ENCODE results near the gene EFNA5.
"Not testable (repeated sequence)": the region's sequence is repeated elsewhere in the genome, so short reads cannot be mapped to it uniquely, and the experiment has no call there.

Gene EFNA5

GRCh38 chr5:107365320-107366109, 305.2 kb downstream of the EFNA5 start:
- DNase-seq (ENCODE audit: low read depth) = no peak

DNA sequence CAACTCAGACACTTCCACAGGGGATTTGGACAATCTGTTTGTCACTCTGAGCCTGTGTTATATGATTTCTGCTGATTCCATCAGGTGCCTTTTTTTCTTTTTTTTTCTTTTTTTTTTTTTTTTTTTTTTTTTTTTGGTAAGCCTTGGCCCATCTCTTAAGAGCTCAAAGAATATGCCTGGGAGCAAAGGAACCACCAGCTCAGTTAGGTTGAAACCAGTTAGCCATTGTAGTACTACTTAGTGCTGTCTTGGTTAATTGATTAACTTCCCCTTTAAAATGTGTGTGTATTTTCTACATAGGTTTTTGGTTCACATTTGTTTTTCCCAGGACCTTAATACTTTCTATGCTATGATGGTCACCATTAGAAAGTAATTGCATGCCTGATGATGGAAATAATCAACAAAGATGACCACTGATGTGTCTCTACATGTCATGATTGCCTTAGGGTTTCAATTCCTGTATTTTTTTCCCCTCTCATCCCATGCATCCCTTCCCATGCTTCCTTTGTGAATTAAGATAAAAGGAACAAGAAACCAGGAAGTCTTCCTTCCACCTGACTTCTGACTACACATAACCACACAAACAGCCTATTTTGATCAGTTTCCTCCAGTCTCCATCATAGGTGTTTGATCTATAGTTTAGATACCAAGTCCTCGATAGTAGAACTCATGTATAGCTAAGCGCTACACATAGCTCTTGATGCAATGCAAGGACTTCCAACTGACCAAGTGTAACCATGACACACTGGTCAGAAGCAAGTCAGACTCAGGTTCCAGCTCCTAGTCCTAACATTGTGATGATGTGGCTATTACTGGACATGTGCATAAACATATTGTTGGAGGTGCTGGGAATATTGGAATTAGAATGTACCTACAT, 306.1 kb downstream of the EFNA5 start:
- DNase-seq (ENCODE audit: low read depth) = no peak

DNA sequence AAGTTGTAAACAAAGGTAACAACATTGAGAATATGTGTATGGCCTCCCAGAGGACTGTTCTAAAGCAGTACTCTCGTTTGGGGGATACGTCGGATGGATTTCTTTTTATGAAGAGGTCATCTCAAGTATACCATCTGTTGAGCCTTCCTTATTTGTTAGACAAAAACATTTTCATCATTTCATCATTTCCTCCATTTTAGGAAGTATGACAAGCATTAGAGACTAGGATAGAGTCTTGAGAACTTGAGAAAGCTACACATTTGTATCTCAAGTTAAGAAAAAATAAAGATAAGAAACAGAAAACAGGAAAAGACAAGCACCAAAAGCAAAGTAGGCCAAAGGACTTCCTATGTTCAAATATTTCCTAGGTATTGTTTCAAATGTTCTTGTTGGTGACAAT, 307.0 kb downstream of the EFNA5 start:
- no peak for DNase-seq (ENCODE audit: low read depth)

- DNase-seq (ENCODE audit: low read depth) = no peak
These were observed 308.8 kb downstream of the EFNA5 start for GRCh38 chr5:107361945-107362344.

- DNase-seq (ENCODE audit: low read depth) = no peak
These were observed 310.9 kb downstream of the EFNA5 start for GRCh38 chr5:107359916-107360234.

DNA sequence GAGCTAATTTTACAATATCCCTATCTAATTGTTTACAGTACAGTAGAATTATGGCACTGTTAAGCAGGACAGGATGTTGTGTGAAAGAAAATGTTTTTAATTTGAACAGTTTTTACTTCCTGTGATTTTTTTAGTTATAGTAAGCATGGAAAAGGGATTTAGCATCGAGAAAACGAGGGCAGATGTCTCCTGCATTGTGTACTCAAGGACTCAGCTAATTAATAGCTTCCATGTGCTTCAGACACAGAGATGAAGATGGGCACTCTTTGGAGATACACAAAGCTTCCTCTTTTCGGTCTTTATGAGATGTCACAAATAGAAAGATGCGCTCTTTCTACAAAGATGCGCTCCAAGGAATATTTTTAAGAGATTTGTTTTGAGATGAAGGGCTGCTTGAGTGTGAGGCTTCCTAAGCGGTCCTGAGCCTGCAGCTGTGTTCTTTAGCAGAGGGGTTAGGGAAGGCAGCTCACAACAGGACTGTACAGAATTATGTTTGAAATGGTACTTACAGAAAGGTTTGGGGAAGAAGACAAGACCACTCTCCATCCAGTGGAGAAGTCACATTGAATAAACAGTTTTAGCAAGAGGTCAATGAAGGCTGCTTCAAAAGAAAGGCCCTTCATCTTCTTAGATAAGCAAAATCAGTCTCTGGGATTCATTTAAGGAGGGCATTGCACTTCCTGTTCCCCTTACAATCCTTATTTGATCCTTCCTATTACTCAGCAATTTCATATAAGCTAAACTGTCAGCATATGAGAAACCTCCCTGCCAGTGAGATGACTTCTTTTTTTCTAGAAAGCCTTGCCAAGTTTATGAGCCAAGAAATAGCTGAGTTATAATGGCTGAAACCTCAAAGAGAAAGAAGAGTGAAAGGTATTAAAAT, 311.5 kb downstream of the EFNA5 start:
- no peak for DNase-seq (ENCODE audit: low read depth)

DNA sequence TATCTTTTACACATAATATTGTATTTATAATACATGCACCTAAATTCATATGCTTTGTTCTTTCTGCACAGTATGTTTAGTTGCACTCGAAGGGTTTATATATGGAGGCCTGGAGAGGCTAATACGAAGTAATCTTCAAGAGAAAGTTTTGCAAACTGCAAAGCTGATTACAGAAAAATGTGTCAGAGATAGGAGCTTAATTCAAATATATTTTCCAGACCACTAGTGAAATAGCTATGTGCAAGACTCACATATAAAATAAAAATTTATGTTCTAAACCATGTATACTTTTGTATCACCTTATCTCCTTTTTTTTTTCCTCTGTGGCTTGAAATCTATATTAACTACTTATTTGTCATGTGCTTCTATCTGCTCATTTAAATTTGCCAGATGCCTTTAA, 313.8 kb downstream of the EFNA5 start:
- DNase-seq (ENCODE audit: low read depth) = no peak

DNA sequence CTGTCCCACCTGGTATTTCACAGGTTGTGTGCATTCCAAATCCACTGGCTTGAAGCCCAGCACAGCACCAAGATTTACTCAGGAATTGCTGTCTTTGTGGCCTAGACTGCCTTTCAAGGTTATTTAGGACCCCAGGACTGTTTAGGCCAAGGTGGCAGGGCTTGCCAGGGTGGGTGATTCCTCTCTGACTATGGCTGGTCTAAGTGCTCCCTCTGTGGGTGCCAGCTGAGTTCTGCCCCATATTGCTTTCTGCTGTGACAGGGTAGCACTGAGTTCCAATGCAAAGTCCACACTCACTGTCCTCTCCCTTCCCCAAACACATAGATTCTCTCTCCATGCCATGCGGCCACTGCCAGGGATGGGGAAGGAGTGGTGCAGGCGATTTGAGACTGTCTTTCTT, 318.2 kb downstream of the EFNA5 start:
- no peak for DNase-seq (ENCODE audit: low read depth)

GRCh38 chr5:107346580-107346979, 324.2 kb downstream of the EFNA5 start:
- DNase-seq (ENCODE audit: low read depth) = not testable (repeated sequence)

DNA sequence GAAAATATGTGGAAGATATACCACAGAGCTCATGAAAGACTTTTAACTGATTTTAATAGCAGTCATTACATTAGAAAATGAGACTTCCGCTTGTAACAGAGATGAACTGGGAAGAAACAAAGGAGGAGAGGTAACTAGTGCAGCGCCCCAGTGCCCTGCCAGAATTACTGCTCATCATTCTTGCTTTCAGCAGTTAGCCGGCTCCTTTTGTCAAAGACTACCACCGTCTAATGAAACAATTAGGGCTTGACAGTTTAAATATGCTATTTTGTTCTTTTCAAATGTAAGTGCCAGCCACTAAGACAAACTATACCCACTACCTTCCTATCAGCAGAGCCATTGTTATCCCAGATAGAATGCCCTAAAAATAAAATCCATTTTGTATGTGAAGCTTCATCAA, 328.4 kb downstream of the EFNA5 start:
- DNase-seq (ENCODE audit: low read depth) = no peak

GRCh38 chr5:107341376-107342084, 329.2 kb downstream of the EFNA5 start:
- DNase-seq (ENCODE audit: low read depth) = no peak

- no peak for DNase-seq (ENCODE audit: low read depth)
These were observed 330.1 kb downstream of the EFNA5 start for GRCh38 chr5:107340631-107341030.

- no peak for DNase-seq (ENCODE audit: low read depth)
These were observed 332.4 kb downstream of the EFNA5 start for GRCh38 chr5:107338335-107338734.

DNA sequence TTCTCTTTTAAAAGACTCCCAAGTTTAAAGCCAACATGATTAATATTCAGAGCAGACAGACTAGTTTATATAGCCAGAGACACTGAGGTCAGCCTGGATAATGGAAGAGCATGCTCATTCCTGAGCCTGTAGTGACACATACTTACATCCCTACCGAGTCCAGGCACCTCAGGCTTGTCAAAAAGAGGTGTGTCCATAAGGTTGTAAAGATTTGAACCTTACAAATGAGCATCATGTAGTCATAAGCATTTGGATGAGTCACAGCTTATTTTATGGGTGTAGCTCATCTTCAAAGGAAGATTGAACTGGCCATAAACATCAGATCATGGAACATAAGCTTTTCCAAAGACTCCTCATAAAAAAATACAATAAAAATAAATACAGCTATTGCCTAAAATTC, 333.5 kb downstream of the EFNA5 start:
- DNase-seq (ENCODE audit: low read depth) = no peak

DNA sequence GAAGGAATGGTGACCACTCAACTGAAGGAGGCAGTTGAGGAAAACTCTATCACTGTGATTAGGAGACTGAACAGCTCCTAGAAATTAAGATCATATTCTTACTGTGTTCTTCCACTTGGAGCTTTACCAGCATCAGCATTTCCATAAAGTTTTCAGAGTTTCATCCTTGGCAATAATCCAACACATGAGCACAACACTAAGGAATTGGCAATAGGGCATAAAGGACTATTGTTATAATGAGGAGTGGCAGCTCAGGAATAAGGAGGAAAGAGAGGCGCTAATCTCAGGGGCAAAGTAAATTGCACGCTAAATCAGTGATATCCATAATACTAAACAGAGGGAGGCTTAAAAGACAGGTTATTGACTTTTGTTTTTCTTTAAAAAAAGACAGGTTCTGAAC, 338.9 kb downstream of the EFNA5 start:
- no peak for DNase-seq (ENCODE audit: low read depth)

- DNase-seq (ENCODE audit: low read depth) = no peak
These were observed 339.4 kb downstream of the EFNA5 start for GRCh38 chr5:107331312-107331711.

- DNase-seq (ENCODE audit: low read depth) = no peak
These were observed 339.8 kb downstream of the EFNA5 start for GRCh38 chr5:107330903-107331302.

DNA sequence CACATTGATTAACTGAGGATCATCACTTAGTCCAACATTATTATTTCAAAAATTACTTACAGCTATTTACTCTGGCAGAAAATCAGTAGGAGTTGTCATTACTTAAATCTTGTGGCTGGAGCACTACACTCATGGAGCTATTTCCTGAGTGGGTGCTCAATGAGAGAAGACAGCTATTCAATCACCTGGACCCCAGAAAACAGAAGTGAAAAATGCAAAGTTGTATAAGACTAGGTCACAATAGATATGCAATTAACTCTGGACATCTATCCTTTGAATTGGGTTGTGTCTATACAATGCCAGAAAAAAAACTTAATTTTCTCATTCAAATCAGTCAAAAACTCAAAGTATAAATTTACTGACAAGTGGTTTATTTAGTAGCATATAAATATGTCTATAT, 340.9 kb downstream of the EFNA5 start:
- DNase-seq (ENCODE audit: low read depth) = no peak
